ENCODE data around the gene AOX1. TPM values are rescaled to one million over a fixed set of nuclear protein-coding genes. Genes with fewer than 3 reads are reported as not detected.

The AOX1 gene
- total and polyA plus RNA-seq, 2 of the 8 experiments (the other 6 are each of a cell fraction or from before 2014, with no cell fraction given) = 5.6 to 8.3 TPM

GRCh38 chr2:200703926-200704637 lies 118.3 kb downstream of the AOX1 start:
- Histone ChIP-seq H2AFZ (ENCODE audit: low read length) (no peak overlapping the region), H4K20me1 (replicated peaks in 1 of 2; ENCODE audit: control insufficient read depth in 1 of 2, insufficient read depth in 2 of 2, low read length in 2 of 2) (no peaks in the 10 kb centered on the region), H3K56ac (replicated peaks; ENCODE audit: insufficient read length, low read depth, low read length) (no peak overlapping the region), H3K23ac (ENCODE audit: insufficient read length) (no peak overlapping the region), H3K4ac (replicated peaks; ENCODE audit: insufficient read length, low read depth, low read length) (no peak overlapping the region), H3K4me3 (ENCODE audit: extremely low read depth in 1 of 4, insufficient read depth in 2 of 4, low read depth in 3 of 4, low read length in 4 of 4) (no peak overlapping the region), H2BK120ac (replicated peaks; ENCODE audit: low read depth, low read length) (no peak overlapping the region), H4K5ac (ENCODE audit: insufficient read length, low read depth, low read length) (no peak overlapping the region), H3K79me2 (ENCODE audit: control insufficient read depth in 1 of 2, insufficient read depth in 2 of 2, low read length in 2 of 2) (no peaks in the 10 kb centered on the region), H3K9ac (replicated peaks in 1 of 4; ENCODE audit: extremely low read depth in 1 of 4, low read depth in 3 of 4, low read length in 3 of 4) (no peak overlapping the region), H2BK20ac (ENCODE audit: low read length) (no peak overlapping the region), H2BK15ac (ENCODE audit: low read length) (no peak overlapping the region), H3K14ac (ENCODE audit: insufficient read length) (no peak overlapping the region), H3K27ac (ENCODE audit: low read depth, low read length) (no peak overlapping the region), H3K27me3 (replicated peaks in 1 of 4; ENCODE audit: control insufficient read depth in 3 of 4, extremely low read depth in 1 of 4, insufficient read depth in 3 of 4, low read length in 3 of 4) (no peaks in the 10 kb centered on the region), H2BK12ac (ENCODE audit: low read depth, low read length) (no peak overlapping the region), H3K23me2 (ENCODE audit: low read depth, low read length) (no peaks in the 10 kb centered on the region), H3K9me3 (ENCODE audit: insufficient read depth in 2 of 2, low read depth in 1 of 2, low read length in 1 of 2) (no peaks in the 10 kb centered on the region), H2AK5ac (ENCODE audit: low read depth, low read length) (no peak overlapping the region), H3K36me3 (ENCODE audit: control insufficient read depth in 2 of 4, insufficient read depth in 4 of 4, low read length in 3 of 4) (no peaks in the 10 kb centered on the region), H3K79me1 (ENCODE audit: low read depth, low read length) (no peaks in the 10 kb centered on the region), H3K4me2 (ENCODE audit: insufficient read depth in 1 of 2, low read depth in 2 of 2, low read length in 2 of 2) (no peak overlapping the region), H4K91ac (replicated peaks; ENCODE audit: insufficient read length, low read length) (no peak overlapping the region), H4K8ac (ENCODE audit: extremely low read depth, insufficient read depth, low read length) (no peak overlapping the region), H3K18ac (ENCODE audit: extremely low read depth, low read length) (no peak overlapping the region), H2BK5ac (ENCODE audit: low read depth, low read length) (no peak overlapping the region), H3K4me1 (replicated peaks in 1 of 4; ENCODE audit: control insufficient read depth in 3 of 4, insufficient read depth in 4 of 4, low read length in 3 of 4) (peaks cover 0 to 6% (median 2%) of the 10 kb centered on the region in 4 experiments; a peak in 2 of 7 replicates)
- FAIRE-seq (no peak), DNase-seq (ENCODE audit: low read depth in 1 of 2, low spot score in 2 of 2) (no peak)
- TF ChIP-seq POLR2AphosphoS5 (IDR thresholded peaks at IDR 0.05; ENCODE audit: low read depth, low read length) (no peak), CTCF (IDR thresholded peaks at IDR 0.05; ENCODE audit: control extremely low read depth in 1 of 3, insufficient read depth in 1 of 3, low read depth in 1 of 3, low read length in 3 of 3) (no peak)
- CTCF ChIA-PET (ENCODE audit: partially characterized antibody) = interaction anchor here (0.9 to 5.3 kb wide), 29 partner anchors 9 to 731 kb away, joined by 3 to 54 read pairs (median 5); partner anchors contain the start of genes AOX1 and CLK1
- POLR2A ChIA-PET (ENCODE audit: partially characterized antibody) = no interaction called here
- WGBS, 2 experiments (ENCODE audit: extremely low coverage in 1 of 2, insufficient coverage in 1 of 2, insufficient read length in 1 of 2, insufficient replicate concordance in 2 of 2, low coverage in 1 of 2, low lambda C conversion rate in 2 of 2, missing lambda C conversion rate in 1 of 2) = 69% methylated on average over 4 of the region's 4 CpGs; no CpG with 5 or more reads in 1 of the 2 experiments
